CD8-positive, alpha-beta memory T cell (primary cell): ENCODE measurements around the gene ERV3-1. TPM values are rescaled to one million over a fixed set of nuclear protein-coding genes. Genes with fewer than 3 reads are reported as not detected.
"Not testable (repeated sequence)": the region's sequence is repeated elsewhere in the genome, so short reads cannot be mapped to it uniquely, and the experiment has no call there.

ENCODE experiments used
- CTCF ChIA-PET: fragments of 350-600 bp; sonication (Branson Sonifier 250); formaldehyde crosslinking; loops from one replicate; lab custom pipeline; 2021; ENCODE audit warnings: antibody characterized with exemption; lab: Charles Lee
- POLR2A ChIA-PET: fragments of 350-600 bp; sonication (Branson Sonifier 250); formaldehyde crosslinking; loops from one replicate; lab custom pipeline; 2021; ENCODE audit warnings: antibody characterized with exemption; lab: Charles Lee
- DNase-seq, 5 donors: peaks; one replicate each; pipeline versions ENCODE4 v3.0.0 to v3.0.0-alpha.2; 2020 to 2022; ENCODE audit warnings: mixed read lengths in 1 of 5
- H3K27ac ChIP-seq: one replicate; pipeline ENCODE4 v1.7.0; 2013; ENCODE audit warnings: low read depth, mild to moderate bottlenecking, low read length, moderate library complexity
- H3K27me3 ChIP-seq: 2 replicates; pipeline ENCODE4 v1.7.0; 2013; ENCODE audit warnings: low read length, mild to moderate bottlenecking; ENCODE audit not compliant: insufficient read depth, poor library complexity, severe bottlenecking
- H3K36me3 ChIP-seq: 2 replicates; pipeline ENCODE4 v1.7.0; 2013; ENCODE audit warnings: mild to moderate bottlenecking, low read length, moderate library complexity; ENCODE audit not compliant: insufficient read depth
- H3K4me1 ChIP-seq: 2 replicates; pipeline ENCODE4 v1.7.0; 2013; ENCODE audit warnings: mild to moderate bottlenecking, low read length, moderate library complexity; ENCODE audit not compliant: insufficient read depth
- H3K4me3 ChIP-seq: 2 replicates; pipeline ENCODE4 v1.7.0; 2013; ENCODE audit warnings: mild to moderate bottlenecking, low read length
- H3K9me3 ChIP-seq: 2 replicates; pipeline ENCODE4 v1.7.0; 2013; ENCODE audit warnings: mild to moderate bottlenecking, low read length
- H3K27ac Mint-ChIP-seq, 8 donors: one replicate each; pipeline ENCODE4 v1.8.0; 2020 to 2021; ENCODE audit warnings: mixed read lengths in 8 of 8, mild to moderate bottlenecking in 6 of 8, inconsistent platforms in 3 of 8, moderate library complexity in 3 of 8
- H3K27me3 Mint-ChIP-seq, 2 donors: one replicate each; pipeline ENCODE4 v1.8.0; 2020 to 2021; ENCODE audit warnings: mixed read lengths in 2 of 2, mild to moderate bottlenecking in 1 of 2, moderate library complexity in 1 of 2
- H3K36me3 Mint-ChIP-seq, 3 donors: one replicate each; pipeline ENCODE4 v1.8.0; 2020 to 2021; ENCODE audit warnings: mixed read lengths in 3 of 3, inconsistent platforms in 1 of 3, mild to moderate bottlenecking in 1 of 3
- H3K4me1 Mint-ChIP-seq, 3 donors: one replicate each; pipeline ENCODE4 v1.8.0; 2020 to 2021; ENCODE audit warnings: mixed read lengths in 3 of 3, inconsistent platforms in 1 of 3, mild to moderate bottlenecking in 1 of 3
- H3K4me3 Mint-ChIP-seq, 7 donors: one replicate each; pipeline ENCODE4 v1.8.0; 2020 to 2021; ENCODE audit warnings: mixed read lengths in 7 of 7, mild to moderate bottlenecking in 6 of 7, moderate library complexity in 4 of 7, inconsistent platforms in 2 of 7
- H3K9me3 Mint-ChIP-seq, 5 donors: one replicate each; pipeline ENCODE4 v1.8.0; 2020 to 2022; ENCODE audit warnings: mixed read lengths in 5 of 5, mild to moderate bottlenecking in 3 of 5, moderate library complexity in 2 of 5, inconsistent platforms in 1 of 5
- polyA plus RNA-seq: library from polyadenylated mRNA; unstranded; fragments of 300-500 nt; fragmentation: Illumina TruSeq; gene quantifications from one replicate; pipeline ENCODE4 v1.2.3, GENCODE V29; 2021
- total RNA-seq, 2 experiments: library from RNA; stranded (reverse); gene quantifications; one replicate each; pipeline ENCODE4 v1.2.3, GENCODE V29; 2021

ERV3-1 gene
- 1 to 10 TPM; 6.0 to 7.1 TPM for total RNA-seq
- polyA plus RNA-seq, result 7.2 TPM

- POLR2A ChIA-PET, result interaction anchor here (0.5 to 1.8 kb wide), 9 partner anchors 10 to 367 kb away, joined by 3 to 25 read pairs (median 5); partner anchors contain the start of genes ZNF107, ZNF138, ZNF273 and ZNF92
- DNase-seq, result peak; percentile 85 to 96 (median 91)
- CTCF ChIA-PET, result interaction anchor here (0.7 to 1.5 kb wide), 3 partner anchors 12 to 699 kb away, joined by 3 to 4 read pairs (median 3); no protein-coding TSS in a partner anchor
- peaks cover 0 to 5% (median 0%) of the 10 kb centered on the region in 5 donors for H3K9me3 Mint-ChIP-seq
- H3K4me1 Mint-ChIP-seq, result peaks cover 48 to 57% (median 53%) of the 10 kb centered on the region in 3 donors
- H3K36me3 Mint-ChIP-seq, result peaks cover 20 to 35% (median 20%) of the 10 kb centered on the region in 3 donors
- Histone ChIP-seq H3K4me1 (peaks cover 24% of the 10 kb centered on the region), H3K27ac (peak within 1 kb of the TSS; percentile 85), H3K4me3 (peak within 1 kb of the TSS; percentile 95), H3K27me3 (no peaks in the 10 kb centered on the region), H3K9me3 (peaks cover 3% of the 10 kb centered on the region), H3K36me3 (peaks cover 7% of the 10 kb centered on the region)
- H3K27me3 Mint-ChIP-seq, result peaks cover 0 to 1% of the 10 kb centered on the region in 2 donors
- peak within 1 kb of the TSS; percentile 80 to 98 (median 96) for H3K27ac Mint-ChIP-seq
- H3K4me3 Mint-ChIP-seq, result peak within 1 kb of the TSS; percentile 92 to 99 (median 96)
These were observed at the start of gene ERV3-1 for GRCh38 chr7:65006094-65006992. Gene ERV3-1, minus strand, starts transcription at chr7:65006687. Its CDS starts 13,661 bp downstream, at chr7:64993026.

- CTCF ChIA-PET, H3K9me3 ChIP-seq, H3K27me3 Mint-ChIP-seq, H3K9me3 Mint-ChIP-seq, H3K4me3 ChIP-seq, POLR2A ChIA-PET, DNase-seq, H3K36me3 ChIP-seq, H3K4me1 ChIP-seq, H3K27ac ChIP-seq, H3K27me3 ChIP-seq, H3K27ac Mint-ChIP-seq, H3K4me3 Mint-ChIP-seq: not testable (repeated sequence)
- peaks cover 7 to 35% (median 14%) of the 10 kb centered on the region in 3 donors for H3K36me3 Mint-ChIP-seq
- peaks cover 14 to 34% (median 20%) of the 10 kb centered on the region in 3 donors for H3K4me1 Mint-ChIP-seq
These were observed 49.3 kb upstream of the ERV3-1 start for GRCh38 chr7:65055786-65056185.

- H3K4me3 ChIP-seq, H3K9me3 ChIP-seq, H3K27ac Mint-ChIP-seq, H3K9me3 Mint-ChIP-seq, H3K27me3 Mint-ChIP-seq, CTCF ChIA-PET, H3K27ac ChIP-seq, H3K36me3 ChIP-seq, H3K4me1 ChIP-seq, H3K4me3 Mint-ChIP-seq, H3K27me3 ChIP-seq, DNase-seq: not testable (repeated sequence)
- H3K4me1 Mint-ChIP-seq, result peaks cover 12 to 28% (median 20%) of the 10 kb centered on the region in 3 donors
- POLR2A ChIA-PET, result interaction anchor here (0.7 kb wide), 1 partner anchor 11 kb away, joined by 3 read pairs; no protein-coding TSS in a partner anchor
- peaks cover 13 to 41% (median 15%) of the 10 kb centered on the region in 3 donors for H3K36me3 Mint-ChIP-seq
These were observed 48.0 kb upstream of the ERV3-1 start for GRCh38 chr7:65054466-65054994.

- H3K9me3 Mint-ChIP-seq, H3K9me3 ChIP-seq, POLR2A ChIA-PET, H3K27ac ChIP-seq, H3K27ac Mint-ChIP-seq, H3K4me3 ChIP-seq, H3K36me3 ChIP-seq, H3K4me3 Mint-ChIP-seq, CTCF ChIA-PET, H3K27me3 Mint-ChIP-seq, H3K4me1 ChIP-seq, H3K27me3 ChIP-seq, DNase-seq: not testable (repeated sequence)
- peaks cover 13 to 32% (median 24%) of the 10 kb centered on the region in 3 donors for H3K4me1 Mint-ChIP-seq
- H3K36me3 Mint-ChIP-seq, result peaks cover 13 to 29% (median 13%) of the 10 kb centered on the region in 3 donors
These were observed 45.2 kb upstream of the ERV3-1 start for GRCh38 chr7:65051654-65052053.

GRCh38 chr7:65051139-65051538, 44.7 kb upstream of the ERV3-1 start:
- H3K27ac ChIP-seq, H3K4me1 ChIP-seq, H3K36me3 ChIP-seq, H3K4me3 Mint-ChIP-seq, H3K9me3 ChIP-seq, H3K4me3 ChIP-seq, H3K9me3 Mint-ChIP-seq, H3K27me3 ChIP-seq, H3K27ac Mint-ChIP-seq, H3K27me3 Mint-ChIP-seq, POLR2A ChIA-PET, CTCF ChIA-PET, DNase-seq: not testable (repeated sequence)
- Mint-ChIP-seq H3K4me1 (peaks cover 18 to 37% (median 29%) of the 10 kb centered on the region in 3 donors), H3K36me3 (peaks cover 9 to 23% (median 13%) of the 10 kb centered on the region in 3 donors)

GRCh38 chr7:65046329-65046728, 39.8 kb upstream of the ERV3-1 start:
- H3K4me1 ChIP-seq, H3K4me3 ChIP-seq, H3K27me3 Mint-ChIP-seq, H3K27me3 ChIP-seq, H3K27ac ChIP-seq, H3K36me3 ChIP-seq, CTCF ChIA-PET, H3K4me3 Mint-ChIP-seq, POLR2A ChIA-PET, H3K9me3 Mint-ChIP-seq, DNase-seq, H3K9me3 ChIP-seq: not testable (repeated sequence)
- Mint-ChIP-seq H3K36me3 (peaks cover 8 to 18% (median 11%) of the 10 kb centered on the region in 3 donors), H3K27ac (peak overlapping the region in 2 of 8 donors; percentile 46 to 57), H3K4me1 (peaks cover 10 to 22% (median 20%) of the 10 kb centered on the region in 3 donors)

- H3K4me1 ChIP-seq, H3K27me3 Mint-ChIP-seq, H3K9me3 Mint-ChIP-seq, H3K27me3 ChIP-seq, POLR2A ChIA-PET, H3K4me3 Mint-ChIP-seq, H3K4me3 ChIP-seq, H3K36me3 ChIP-seq, H3K9me3 ChIP-seq, H3K27ac ChIP-seq, DNase-seq, CTCF ChIA-PET: not testable (repeated sequence)
- Mint-ChIP-seq H3K4me1 (peaks cover 9 to 20% (median 17%) of the 10 kb centered on the region in 3 donors), H3K36me3 (peaks cover 5 to 13% (median 6%) of the 10 kb centered on the region in 3 donors), H3K27ac (peak overlapping the region in 2 of 8 donors; percentile 13 to 33)
These were observed 39.1 kb upstream of the ERV3-1 start for GRCh38 chr7:65045589-65045988.

GRCh38 chr7:65038767-65039166, 32.3 kb upstream of the ERV3-1 start:
- Histone ChIP-seq H3K27ac (peak overlapping the region; percentile 72), H3K4me3 (peak overlapping the region; percentile 62), H3K4me1 (peaks cover 11% of the 10 kb centered on the region)
- Mint-ChIP-seq H3K4me1 (peaks cover 12 to 19% (median 17%) of the 10 kb centered on the region in 3 donors), H3K27ac (peak overlapping the region; percentile 6 to 90 (median 82)), H3K4me3 (peak overlapping the region; percentile 83 to 95 (median 87))
- H3K36me3 ChIP-seq, H3K36me3 Mint-ChIP-seq, CTCF ChIA-PET, H3K9me3 ChIP-seq, H3K27me3 ChIP-seq, H3K27me3 Mint-ChIP-seq, H3K9me3 Mint-ChIP-seq: not testable (repeated sequence)
- POLR2A ChIA-PET, result interaction anchor here (2.1 kb wide), 1 partner anchor 32 kb away, joined by 25 read pairs; the partner anchor contains the start of gene ERV3-1
- DNase-seq, result peak; percentile 7 to 57 (median 24)
